M059J (cell line): Measurements from ENCODE around the gene FYN. TPM values are rescaled to one million over a fixed set of nuclear protein-coding genes. Genes with fewer than 3 reads are reported as not detected.

Experiments used
- DNase-seq: peaks from one replicate; pipeline ENCODE4 v3.0.0-alpha.2; 2012; ENCODE audit warnings: low read depth
- total RNA-seq: library from RNA; depleted of rRNA; stranded (reverse); fragments of >200 nt; shearing (Covaris generic); gene quantifications from 2 replicates; pipeline ENCODE4 v1.2.3, GENCODE V29; 2014

Gene FYN
- total RNA-seq, 1 experiment from 2014 or later: 63.4 TPM

- peak; percentile 71 for DNase-seq
Measured at GRCh38 chr6:111880181-111880888, 7.1 kb upstream of the FYN start.

GRCh38 chr6:111875741-111876140, 2.5 kb upstream of the FYN start:
- no peak for DNase-seq

GRCh38 chr6:111874025-111874415, 768 bp upstream of the FYN start:
- peak; percentile 53 for DNase-seq

- DNase-seq: peak; percentile 54
Measured at GRCh38 chr6:111872401-111873177, 663 bp downstream of the FYN start.

- DNase-seq: peak; percentile 60
Measured at GRCh38 chr6:111871725-111872400, 1.4 kb downstream of the FYN start.

- DNase-seq: no peak
Measured at GRCh38 chr6:111871207-111871606, 2.0 kb downstream of the FYN start.

- DNase-seq: no peak
Measured at GRCh38 chr6:111870742-111871064, 2.5 kb downstream of the FYN start.

- DNase-seq: no peak
Measured at GRCh38 chr6:111870051-111870741, 3.1 kb downstream of the FYN start.

- no peak for DNase-seq
Measured at GRCh38 chr6:111866857-111867256, 6.4 kb downstream of the FYN start.

GRCh38 chr6:111865909-111866546, 7.2 kb downstream of the FYN start:
- DNase-seq: no peak

GRCh38 chr6:111865049-111865585, 8.1 kb downstream of the FYN start:
- no peak for DNase-seq

- DNase-seq: no peak
Measured at GRCh38 chr6:111864138-111865048, 8.9 kb downstream of the FYN start.

- no peak for DNase-seq
Measured at GRCh38 chr6:111862741-111863140, 10.5 kb downstream of the FYN start.

GRCh38 chr6:111862314-111862713, 10.9 kb downstream of the FYN start:
- DNase-seq: no peak

- DNase-seq: no peak
Measured at GRCh38 chr6:111861431-111861885, 11.8 kb downstream of the FYN start.

GRCh38 chr6:111858347-111858746, 14.9 kb downstream of the FYN start:
- DNase-seq: no peak

- no peak for DNase-seq
Measured at GRCh38 chr6:111857674-111858337, 15.4 kb downstream of the FYN start.

- no peak for DNase-seq
Measured at GRCh38 chr6:111855753-111856152, 17.5 kb downstream of the FYN start.

GRCh38 chr6:111854683-111855082, 18.6 kb downstream of the FYN start:
- DNase-seq: no peak

- DNase-seq: no peak
Measured at GRCh38 chr6:111852725-111853124, 20.5 kb downstream of the FYN start.
